ENCODE data around the gene RNF223. TPM values are rescaled to one million over a fixed set of nuclear protein-coding genes. Genes with fewer than 3 reads are reported as not detected.

RNF223 gene
- total RNA-seq, 1 donor from 2014 or later = not detected

DNA sequence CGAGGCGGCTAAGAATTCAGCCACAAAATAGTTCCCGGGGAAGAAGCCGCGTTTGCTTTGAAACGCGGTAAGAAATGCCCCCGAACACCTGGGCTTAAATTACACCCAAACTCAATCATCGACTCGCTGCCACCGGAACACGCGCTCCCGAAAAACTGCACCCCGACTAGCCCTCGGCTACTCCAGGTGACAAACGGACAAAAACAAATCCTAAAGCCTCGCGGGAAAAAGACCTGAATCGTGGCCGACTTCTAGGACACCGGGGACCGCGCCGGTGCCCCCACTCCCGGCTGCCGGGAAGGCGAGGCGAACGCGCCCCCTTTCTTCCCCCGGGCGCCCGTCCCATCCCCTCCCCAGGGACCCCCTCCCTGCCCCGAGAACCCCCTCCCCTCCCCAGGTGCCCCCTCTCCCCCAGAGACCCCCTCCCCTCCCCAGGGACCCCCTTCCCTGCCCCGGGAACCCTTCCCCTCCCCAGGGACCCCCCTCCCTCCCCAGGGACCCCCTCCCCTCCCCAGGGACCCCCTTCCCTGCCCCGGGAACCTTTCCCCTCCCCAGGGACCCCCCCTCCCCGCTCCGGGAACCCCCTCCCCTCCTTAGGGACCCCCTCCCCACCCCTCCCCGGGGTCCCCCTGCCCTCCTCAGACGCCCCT is 41.2 kb upstream of the RNF223 start:
- Mint-ChIP-seq H3K4me3 (peak overlapping the region; percentile 75), H3K27ac (peak overlapping the region; percentile 10), H3K9me3 (peaks cover 6% of the 10 kb centered on the region), H3K27me3 (peaks cover 3% of the 10 kb centered on the region), H3K4me1 (peaks cover 9% of the 10 kb centered on the region), H3K36me3 (ENCODE audit: low read depth) (peaks cover 14% of the 10 kb centered on the region)
- TF ChIP-seq, protein P1, sequence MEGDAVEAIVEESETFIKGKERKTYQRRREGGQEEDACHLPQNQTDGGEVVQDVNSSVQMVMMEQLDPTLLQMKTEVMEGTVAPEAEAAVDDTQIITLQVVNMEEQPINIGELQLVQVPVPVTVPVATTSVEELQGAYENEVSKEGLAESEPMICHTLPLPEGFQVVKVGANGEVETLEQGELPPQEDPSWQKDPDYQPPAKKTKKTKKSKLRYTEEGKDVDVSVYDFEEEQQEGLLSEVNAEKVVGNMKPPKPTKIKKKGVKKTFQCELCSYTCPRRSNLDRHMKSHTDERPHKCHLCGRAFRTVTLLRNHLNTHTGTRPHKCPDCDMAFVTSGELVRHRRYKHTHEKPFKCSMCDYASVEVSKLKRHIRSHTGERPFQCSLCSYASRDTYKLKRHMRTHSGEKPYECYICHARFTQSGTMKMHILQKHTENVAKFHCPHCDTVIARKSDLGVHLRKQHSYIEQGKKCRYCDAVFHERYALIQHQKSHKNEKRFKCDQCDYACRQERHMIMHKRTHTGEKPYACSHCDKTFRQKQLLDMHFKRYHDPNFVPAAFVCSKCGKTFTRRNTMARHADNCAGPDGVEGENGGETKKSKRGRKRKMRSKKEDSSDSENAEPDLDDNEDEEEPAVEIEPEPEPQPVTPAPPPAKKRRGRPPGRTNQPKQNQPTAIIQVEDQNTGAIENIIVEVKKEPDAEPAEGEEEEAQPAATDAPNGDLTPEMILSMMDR (IDR thresholded peaks at IDR 0.05) = no peak
- ChIA-PET CTCF (interaction anchor here (1.5 kb wide), 1 partner anchor 51 kb away, joined by 3 read pairs; no protein-coding TSS in a partner anchor), POLR2A (interaction anchor here (0.6 to 1.8 kb wide), 10 partner anchors 49 to 158 kb away, joined by 3 to 9 read pairs (median 4); partner anchors contain the start of genes B3GALT6, SDF4 and UBE2J2)
- intact Hi-C loops (cut with micrococcal nuclease) = no loop called here
- DNase-seq = no peak
- ATAC-seq (ENCODE audit: low read depth) = no peak

DNA sequence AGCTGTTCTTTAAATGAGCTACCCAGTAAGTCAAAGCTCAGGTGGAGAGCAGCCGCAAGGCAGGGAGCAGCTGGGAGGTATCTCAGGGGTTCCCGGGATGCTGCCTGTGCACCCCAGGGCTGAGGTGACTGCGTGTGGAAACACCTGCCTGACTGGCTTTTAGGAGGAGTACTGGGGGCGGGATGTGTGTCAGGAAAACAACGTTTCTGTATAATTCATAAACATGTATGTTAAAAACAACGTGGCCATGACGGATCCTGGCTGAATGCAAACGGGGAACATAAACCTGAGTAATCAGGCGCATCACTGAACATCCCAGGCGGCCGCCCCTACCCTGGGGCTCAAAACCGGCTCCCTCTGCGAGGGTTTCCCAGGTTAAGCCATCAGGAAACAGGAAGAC is 40.3 kb upstream of the RNF223 start:
- POLR2A ChIA-PET = interaction anchor here (1.2 to 1.5 kb wide), 2 partner anchors 50 to 136 kb away, joined by 4 to 5 read pairs; no protein-coding TSS in a partner anchor
- H3K27ac Mint-ChIP-seq = no peak overlapping the region
- peaks cover 6% of the 10 kb centered on the region for H3K9me3 Mint-ChIP-seq
- H3K4me3 Mint-ChIP-seq = peak overlapping the region; percentile 75
- H3K4me1 Mint-ChIP-seq = peaks cover 9% of the 10 kb centered on the region
- intact Hi-C loops (cut with micrococcal nuclease) = no loop called here
- no peak for ATAC-seq (ENCODE audit: low read depth)
- no peak for DNase-seq
- peaks cover 3% of the 10 kb centered on the region for H3K27me3 Mint-ChIP-seq
- TF ChIP-seq, protein P1 (IDR thresholded peaks at IDR 0.05) = no peak
- CTCF ChIA-PET = interaction anchor here (1.5 kb wide), 1 partner anchor 50 kb away, joined by 3 read pairs; no protein-coding TSS in a partner anchor
- peaks cover 14% of the 10 kb centered on the region for H3K36me3 Mint-ChIP-seq (ENCODE audit: low read depth)

DNA sequence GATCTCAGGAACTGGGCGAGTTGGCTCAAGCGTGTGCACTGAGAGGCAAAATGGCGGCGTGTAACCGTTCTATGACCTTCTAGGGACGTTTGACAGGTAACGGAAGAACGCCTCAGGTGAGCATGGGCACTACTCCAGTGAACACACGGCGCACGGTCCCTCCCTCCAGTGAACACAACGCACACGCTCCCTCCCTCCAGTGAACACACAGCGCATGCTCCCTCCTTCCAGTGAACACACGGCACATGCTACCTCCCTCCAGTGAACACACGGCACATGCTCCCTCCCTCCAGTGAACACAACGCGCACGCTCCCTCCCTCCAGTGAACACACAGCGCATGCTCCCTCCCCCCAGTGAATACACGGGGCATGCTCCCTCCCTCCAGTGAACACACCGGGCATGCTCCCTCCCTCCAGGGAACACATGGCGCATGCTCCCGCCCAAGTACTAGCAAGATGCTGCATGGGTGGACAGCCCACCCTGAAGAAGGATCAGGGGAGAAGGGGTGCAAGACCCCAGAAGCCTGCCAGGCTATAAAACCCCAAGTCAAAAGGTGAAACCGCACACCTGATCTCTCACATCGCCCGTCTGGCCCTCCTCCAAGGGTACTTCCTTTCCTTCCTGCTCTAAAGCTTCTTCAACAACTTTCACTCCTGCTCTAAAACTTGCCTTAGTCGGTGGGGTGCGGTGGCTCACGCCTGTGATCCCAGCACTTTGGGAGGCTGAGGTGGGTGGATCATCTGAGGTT is 38.3 kb upstream of the RNF223 start:
- DNase-seq (no peak), ATAC-seq (ENCODE audit: low read depth) (no peak)
- Mint-ChIP-seq H3K27ac (no peak overlapping the region), H3K9me3 (peaks cover 6% of the 10 kb centered on the region), H3K36me3 (ENCODE audit: low read depth) (peaks cover 14% of the 10 kb centered on the region), H3K4me3 (peak overlapping the region; percentile 29), H3K27me3 (no peaks in the 10 kb centered on the region), H3K4me1 (peaks cover 9% of the 10 kb centered on the region)
- ChIA-PET CTCF (no interaction called here), POLR2A (no interaction called here)
- intact Hi-C loops (cut with micrococcal nuclease) = no loop called here
- TF ChIP-seq, protein P1 (IDR thresholded peaks at IDR 0.05) = no peak

DNA sequence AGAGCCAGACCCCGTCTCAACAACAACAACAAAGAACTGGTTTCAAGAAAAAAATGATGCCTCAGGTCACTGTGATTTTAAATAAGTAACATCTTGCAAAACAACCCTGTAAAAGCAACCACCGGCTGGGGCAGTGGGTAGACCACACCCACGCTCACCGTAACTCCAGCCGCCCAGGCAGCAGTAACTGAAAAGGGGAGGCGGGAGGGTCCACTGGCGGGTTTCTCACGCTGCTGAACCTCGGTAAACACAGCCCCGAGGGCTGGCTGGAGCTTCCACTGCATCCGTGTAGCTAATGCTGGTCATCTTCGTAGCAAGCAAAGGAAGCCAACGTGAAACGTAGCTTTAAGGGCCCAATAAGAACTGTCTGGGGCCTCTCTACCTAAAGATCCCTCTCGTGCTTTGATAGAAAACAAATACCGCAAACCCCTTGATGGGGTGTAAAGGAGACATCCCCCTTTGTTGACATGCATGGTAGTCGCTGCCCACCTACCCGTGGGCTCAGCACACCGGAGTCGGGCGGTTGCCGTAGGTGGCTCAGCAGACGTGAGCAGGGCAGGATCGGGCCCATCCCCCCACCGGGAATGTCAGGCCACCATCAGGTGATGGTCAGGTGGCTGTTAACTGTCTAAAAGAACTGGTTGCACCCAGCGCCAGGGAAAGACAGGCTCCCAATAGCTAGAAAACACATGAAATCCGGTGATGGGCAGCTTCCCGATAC is 37.6 kb upstream of the RNF223 start:
- Mint-ChIP-seq H3K27ac (no peak overlapping the region), H3K4me3 (no peak overlapping the region), H3K27me3 (no peaks in the 10 kb centered on the region), H3K4me1 (peaks cover 9% of the 10 kb centered on the region), H3K9me3 (peaks cover 6% of the 10 kb centered on the region), H3K36me3 (ENCODE audit: low read depth) (peaks cover 14% of the 10 kb centered on the region)
- CTCF ChIA-PET = no interaction called here
- DNase-seq (no peak), ATAC-seq (ENCODE audit: low read depth) (no peak)
- intact Hi-C loops (cut with micrococcal nuclease) = no loop called here
- POLR2A ChIA-PET = interaction anchor here (0.6 kb wide), 1 partner anchor 264 kb away, joined by 4 read pairs; no protein-coding TSS in a partner anchor
- TF ChIP-seq, protein P1 (IDR thresholded peaks at IDR 0.05) = no peak

Data from activated B cell treated with CpG ODN at 0.5 μM for 24 hours (primary cell).